GM23338 (cell line): ENCODE data around the gene CCDC127. TPM values are rescaled to one million over a fixed set of nuclear protein-coding genes. Genes with fewer than 3 reads are reported as not detected.

Experiments used
- ATAC-seq: fragments of 200-7000 bp; cut with Tn5 transposase; 3 replicates; pipeline ENCODE4 v1.9.1; 2020
- DNase-seq: peaks from one replicate; pipeline ENCODE4 v3.0.0-alpha.2; 2015; ENCODE audit warnings: low spot score
- H2AFZ ChIP-seq: fragments of 200-600 bp; sonication (generic); 2 replicates; pipeline ENCODE4 v1.8.0; 2016; ENCODE audit warnings: antibody characterized with exemption, mild to moderate bottlenecking, moderate library complexity
- H3F3A ChIP-seq: fragments of 200-600 bp; sonication (generic); replicated peaks from 2 replicates; pipeline ENCODE4 v1.8.0; 2017; ENCODE audit warnings: antibody characterized with exemption, mixed run types, low read depth
- H3K27ac ChIP-seq: fragments of 200-600 bp; sonication (generic); 2 replicates; pipeline ENCODE4 v1.6.1; 2016; ENCODE audit warnings: low read depth
- H3K27me3 ChIP-seq: fragments of 200-600 bp; sonication (generic); 2 replicates; pipeline ENCODE4 v1.8.0; 2016; ENCODE audit warnings: mild to moderate bottlenecking, mixed run types, moderate library complexity; ENCODE audit not compliant: insufficient read depth
- H3K36me3 ChIP-seq: fragments of 200-600 bp; sonication (generic); 2 replicates; pipeline ENCODE4 v1.8.0; 2016; ENCODE audit warnings: mild to moderate bottlenecking; ENCODE audit not compliant: insufficient read depth
- H3K4me1 ChIP-seq: fragments of 200-600 bp; sonication (generic); 2 replicates; pipeline ENCODE4 v1.8.0; 2016; ENCODE audit warnings: mild to moderate bottlenecking, moderate library complexity; ENCODE audit not compliant: insufficient read depth
- H3K4me2 ChIP-seq: fragments of 200-600 bp; sonication (generic); 2 replicates; pipeline ENCODE4 v1.7.1; 2017; ENCODE audit warnings: mixed run types
- H3K4me3 ChIP-seq: fragments of 200-600 bp; sonication (generic); 2 replicates; pipeline ENCODE4 v1.6.1; 2016; ENCODE audit warnings: mixed run types
- H3K79me2 ChIP-seq: fragments of 200-600 bp; sonication (generic); replicated peaks from 2 replicates; pipeline ENCODE4 v1.8.0; 2017; ENCODE audit warnings: mild to moderate bottlenecking; ENCODE audit not compliant: insufficient read depth
- H3K9me2 ChIP-seq: fragments of 200-600 bp; sonication (generic); 2 replicates; pipeline ENCODE4 v1.8.0; 2017; ENCODE audit not compliant: insufficient read depth
- H4K20me1 ChIP-seq: fragments of 200-600 bp; sonication (generic); replicated peaks from 2 replicates; pipeline ENCODE4 v1.8.0; 2017; ENCODE audit warnings: mild to moderate bottlenecking; ENCODE audit not compliant: insufficient read depth
- H3K27ac Mint-ChIP-seq: 2 replicates; pipeline ENCODE4 v1.8.0; 2020; ENCODE audit warnings: inconsistent platforms, mild to moderate bottlenecking, moderate library complexity, mixed read lengths
- H3K27me3 Mint-ChIP-seq: 3 replicates; pipeline ENCODE4 v1.8.0; 2022; ENCODE audit warnings: low read depth, mild to moderate bottlenecking, moderate library complexity, mixed read lengths, inconsistent platforms; ENCODE audit not compliant: insufficient read depth, poor library complexity
- H3K36me3 Mint-ChIP-seq: 3 replicates; pipeline ENCODE4 v1.8.0; 2021; ENCODE audit warnings: low read depth, mild to moderate bottlenecking, inconsistent platforms, moderate library complexity, mixed read lengths
- H3K4me1 Mint-ChIP-seq: 3 replicates; pipeline ENCODE4 v1.8.0; 2020; ENCODE audit warnings: mild to moderate bottlenecking, inconsistent platforms, mixed read lengths
- H3K4me3 Mint-ChIP-seq: 3 replicates; pipeline ENCODE4 v1.8.0; 2021; ENCODE audit warnings: moderate library complexity, mild to moderate bottlenecking, inconsistent platforms, mixed read lengths
- H3K9me3 Mint-ChIP-seq: 3 replicates; pipeline ENCODE4 v1.8.0; 2020; ENCODE audit warnings: moderate library complexity, mild to moderate bottlenecking, inconsistent platforms, mixed read lengths
- CTCF ChIP-seq, 2 experiments: fragments of 200-600 bp in 1 of 2; sonication (generic) in 1 of 2; conservative IDR thresholded peaks; 2 replicates each; pipeline versions ENCODE4 v1.5.1 to v1.6.1; 2016 to 2017; ENCODE audit warnings: antibody characterized with exemption in 2 of 2, low read depth in 2 of 2, mild to moderate bottlenecking in 2 of 2, moderate library complexity in 1 of 2
- EZH2 ChIP-seq: fragments of 200-600 bp; sonication (generic); IDR thresholded peaks from one replicate; pipeline ENCODE4 v1.8.0; 2017; ENCODE audit warnings: antibody characterized with exemption, mild to moderate bottlenecking, low read depth; ENCODE audit not compliant: unreplicated experiment
- JUNB ChIP-seq: IDR thresholded peaks from one replicate; pipeline ENCODE4 v1.6.1; 2016; ENCODE audit warnings: antibody characterized with exemption; ENCODE audit not compliant: unreplicated experiment
- POLR2AphosphoS5 ChIP-seq: IDR thresholded peaks from 2 replicates; pipeline ENCODE4 v1.6.1; 2016; ENCODE audit warnings: antibody characterized with exemption, low read depth
- ZNF331 ChIP-seq: fragments of 250-450 bp; sonication (Bioruptor Pico); IDR thresholded peaks from 2 replicates; pipeline ENCODE4 v1.5.0; 2020; ENCODE audit warnings: low read depth, mild to moderate bottlenecking, moderate library complexity
- ZNF462 ChIP-seq: fragments of 250-450 bp; sonication (Bioruptor Pico); IDR thresholded peaks from 2 replicates; pipeline ENCODE4 v1.5.0; 2020; ENCODE audit warnings: mild to moderate bottlenecking, moderate library complexity
- polyA plus RNA-seq: library from polyadenylated mRNA; unstranded; fragments of >200 nt; fragmentation: Nextera tagmentation; extraction: Ambion mirVana; gene quantifications from 2 replicates; pipeline ENCODE4 v1.2.1, GENCODE V29; 2016
- total RNA-seq: library from RNA; depleted of rRNA; stranded (reverse); fragments of >200 nt; shearing (Covaris generic); gene quantifications from 2 replicates; pipeline ENCODE4 v1.2.3, GENCODE V29; 2014

CCDC127 gene
- total and polyA plus RNA-seq, 2 experiments from 2014 or later, result 6.0 to 7.2 TPM

- no peak overlapping the region for H3K4me3 Mint-ChIP-seq
- H3K27me3 ChIP-seq, result no peaks in the 10 kb centered on the region
- H3K9me3 Mint-ChIP-seq, result peaks cover 2% of the 10 kb centered on the region; the same call in 2 of the 3 replicates
- H3K4me1 ChIP-seq, result no peaks in the 10 kb centered on the region
- H3K4me3 ChIP-seq, result no peak overlapping the region
- ATAC-seq, result no peak
- no peak overlapping the region for H3K27ac Mint-ChIP-seq
- no peak overlapping the region for H3K27ac ChIP-seq
- peaks cover 75% of the 10 kb centered on the region for H3K36me3 Mint-ChIP-seq
- no peaks in the 10 kb centered on the region for H3F3A ChIP-seq
- TF ChIP-seq ZNF462 (CRISPR knock-in tag) (no peak), EZH2 (no peak), CTCF (conservative IDR thresholded peaks at IDR 0.05; ENCODE audit: low read depth in 2 of 2) (no peak), ZNF331 (CRISPR knock-in tag) (no peak), POLR2AphosphoS5 (no peak), JUNB (no peak)
- peaks cover 9% of the 10 kb centered on the region for H4K20me1 ChIP-seq
- peaks cover 7% of the 10 kb centered on the region for H3K4me1 Mint-ChIP-seq
- no peak overlapping the region for H3K4me2 ChIP-seq
- no peak for DNase-seq
- peaks cover 29% of the 10 kb centered on the region; the same call in 1 of the 2 replicates for H3K36me3 ChIP-seq
- no peak overlapping the region for H2AFZ ChIP-seq
- H3K27me3 Mint-ChIP-seq, result peaks cover 5% of the 10 kb centered on the region
- H3K79me2 ChIP-seq, result no peaks in the 10 kb centered on the region
- no peaks in the 10 kb centered on the region for H3K9me2 ChIP-seq
Measured at GRCh38 chr5:153256-153655, 64.7 kb downstream of the CCDC127 start.
